Pancreas (tissue), 10 donors: Measurements from ENCODE around the gene EPYC. TPM values are rescaled to one million over a fixed set of nuclear protein-coding genes. Genes with fewer than 3 reads are reported as not detected.

ENCODE experiments used
- ATAC-seq, 4 donors: fragments of 200-7000 bp; cut with Tn5 transposase; one replicate each; pipeline versions ENCODE4 v1.8.0 to v1.9.1; 2020; ENCODE audit warnings: mild to moderate bottlenecking in 4 of 4, moderate library complexity in 4 of 4
- DNase-seq, 6 donors: peaks; one replicate each; pipeline ENCODE4 v3.0.0-alpha.2; 2020
- FAIRE-seq: peaks from 2 replicates; lab custom pipeline; 2012; peaks lifted over from hg19 to GRCh38; lab: Jason Lieb, UNC
- H3K27ac ChIP-seq, 4 donors: fragments of 200-600 bp; sonication (generic); 1 replicate in 3 of 4; 2 replicates in 1 of 4; pipeline versions ENCODE4 v1.5.0 to v1.8.0; 2020
- H3K27me3 ChIP-seq, 4 donors: fragments of 200-600 bp; one replicate each; pipeline ENCODE4 v1.8.0; 2021
- H3K36me3 ChIP-seq, 3 donors: fragments of 200-600 bp; sonication (generic) in 1 of 3; one replicate each; pipeline versions ENCODE4 v1.5.0 to v1.8.0; 2020 to 2021
- H3K4me1 ChIP-seq, 3 donors: fragments of 200-600 bp; one replicate each; pipeline ENCODE4 v1.8.0; 2021
- H3K4me3 ChIP-seq, 4 donors: fragments of 200-600 bp; sonication (generic) in 2 of 4; one replicate each; pipeline versions ENCODE4 v1.5.0 to v1.8.0; 2020 to 2021
- H3K9me3 ChIP-seq, 4 donors: fragments of 200-600 bp; one replicate each; pipeline ENCODE4 v1.8.0; 2021
- CTCF ChIP-seq, 4 donors: fragments of 200-600 bp; sonication (generic) in 3 of 4; IDR thresholded peaks; one replicate each; pipeline versions ENCODE4 v1.5.0 to v1.8.0; 2021; ENCODE audit warnings: antibody characterized with exemption in 4 of 4
- whole genome bisulfite sequencing, 2 donors: extraction: QIAGEN DNeasy Blood & Tissue Kit; methylation state at CpG; one replicate each; pipeline ENCODE4 v1.1.7; 2013; 5-methylcytosine and 5-hydroxymethylcytosine counted together
- intact Hi-C, 3 donors: fragments of 100-400 bp; cut with DNase I; formaldehyde crosslinking; loops; one replicate each; pipeline versions ENCODE4 v1.11.1 to v1.14.2; 2022
- polyA plus RNA-seq, 2 donors: library from polyadenylated mRNA; stranded (reverse); fragments of 200-250 nt; gene quantifications; one replicate each; pipeline ENCODE4 v1.2.3, GENCODE V29; 2013
- total RNA-seq, 6 donors: library from RNA; stranded (reverse); fragmentation: NEBNext Ultra II Directional in 4 of 6; extraction: Animal tissue kit (Norgen Biotek cat#: 25700) in 4 of 6; gene quantifications; one replicate each; pipeline versions ENCODE4 v1.2.1 to v1.2.4, GENCODE V29; 2021 to 2023
- donor health status: healthy with polysubstance abuse.
- donor health status: DM: no; HTN: no; CAD: no; lungs with moderate emphysema.
- donor health status: DM: no; HTN: no; CAD: no.
- donor health status: control.
- donor health status: control.
- donor health status: Bipolar disorder and iron deficiency.
- donor health status: DM: yes; HTN: yes; CAD: no.
- donor health status: DM: no; HTN: no; CAD: no.
- donor health status: DM: no; HTN: no; CAD: no.
- donor health status: DM: yes; HTN: yes; CAD: no.

Gene EPYC
- total and polyA plus RNA-seq, 8 donors = 0.12 TPM; not detected in 7

GRCh38 chr12:90947869-90948268 lies 56.9 kb downstream of the EPYC start:
- Histone ChIP-seq H3K4me3 (no peak overlapping the region), H3K9me3 (no peaks in the 10 kb centered on the region), H3K36me3 (no peaks in the 10 kb centered on the region), H3K4me1 (no peaks in the 10 kb centered on the region), H3K27me3 (no peaks in the 10 kb centered on the region), H3K27ac (no peak overlapping the region)
- 88 to 94% methylated on average over 7 of the region's 7 CpGs for WGBS, 2 donors
- ATAC-seq (no peak), DNase-seq (no peak), FAIRE-seq (no peak)
- intact Hi-C loops = no loop called here
- TF ChIP-seq CTCF (IDR thresholded peaks at IDR 0.05) = no peak

GRCh38 chr12:90945070-90945649 lies 59.6 kb downstream of the EPYC start:
- H3K4me1 ChIP-seq = no peaks in the 10 kb centered on the region
- no peaks in the 10 kb centered on the region for H3K27me3 ChIP-seq
- no peak overlapping the region for H3K4me3 ChIP-seq
- no peak overlapping the region for H3K27ac ChIP-seq
- WGBS, 2 donors = 15 to 26% methylated on average over 1 of the region's 1 CpG
- no peaks in the 10 kb centered on the region for H3K9me3 ChIP-seq
- ATAC-seq = peak in 3 of 4 donors; percentile 57 to 61 (median 61)
- peak; percentile 95 for FAIRE-seq
- intact Hi-C loops = no loop called here
- TF ChIP-seq CTCF (IDR thresholded peaks at IDR 0.05) = peak in 2 of 4 donors; percentile 30 to 35
- no peaks in the 10 kb centered on the region for H3K36me3 ChIP-seq
- DNase-seq = no peak

- DNase-seq = no peak
- ATAC-seq = no peak
- H3K4me3 ChIP-seq = no peak overlapping the region
- H3K27me3 ChIP-seq = no peaks in the 10 kb centered on the region
- TF ChIP-seq CTCF (IDR thresholded peaks at IDR 0.05) = no peak
- H3K9me3 ChIP-seq = no peaks in the 10 kb centered on the region
- 71 to 84% methylated on average over 1 of the region's 1 CpG for whole genome bisulfite sequencing, 2 donors
- no peaks in the 10 kb centered on the region for H3K36me3 ChIP-seq
- intact Hi-C loops = no loop called here
- no peak for FAIRE-seq
- no peaks in the 10 kb centered on the region for H3K4me1 ChIP-seq
- no peak overlapping the region for H3K27ac ChIP-seq
These were observed 61.5 kb downstream of the EPYC start for GRCh38 chr12:90943255-90943654.

GRCh38 chr12:90940872-90941499 lies 63.8 kb downstream of the EPYC start:
- TF ChIP-seq CTCF (IDR thresholded peaks at IDR 0.05) = peak in 3 of 4 donors; percentile 21 to 37 (median 26)
- WGBS, 2 donors = 36 to 41% methylated on average over 3 of the region's 3 CpGs
- no peak for DNase-seq
- no peaks in the 10 kb centered on the region for H3K9me3 ChIP-seq
- intact Hi-C loops = no loop called here
- H3K36me3 ChIP-seq = no peaks in the 10 kb centered on the region
- no peak overlapping the region for H3K27ac ChIP-seq
- no peaks in the 10 kb centered on the region for H3K4me1 ChIP-seq
- no peak overlapping the region for H3K4me3 ChIP-seq
- H3K27me3 ChIP-seq = no peaks in the 10 kb centered on the region
- peak in 1 of 4 donors; percentile 39 for ATAC-seq
- no peak for FAIRE-seq

- FAIRE-seq (no peak), DNase-seq (no peak), ATAC-seq (no peak)
- TF ChIP-seq CTCF (IDR thresholded peaks at IDR 0.05) = no peak
- H3K9me3 ChIP-seq = no peaks in the 10 kb centered on the region
- no peak overlapping the region for H3K4me3 ChIP-seq
- no peak overlapping the region for H3K27ac ChIP-seq
- 86 to 90% methylated on average over 1 of the region's 1 CpG for WGBS, 2 donors
- no peaks in the 10 kb centered on the region for H3K27me3 ChIP-seq
- no peaks in the 10 kb centered on the region for H3K36me3 ChIP-seq
- intact Hi-C loops = no loop called here
- no peaks in the 10 kb centered on the region for H3K4me1 ChIP-seq
These were observed 65.4 kb downstream of the EPYC start for GRCh38 chr12:90939382-90939781.
